Measurements from ENCODE around the gene MAPK11.

MAPK11 gene

DNA sequence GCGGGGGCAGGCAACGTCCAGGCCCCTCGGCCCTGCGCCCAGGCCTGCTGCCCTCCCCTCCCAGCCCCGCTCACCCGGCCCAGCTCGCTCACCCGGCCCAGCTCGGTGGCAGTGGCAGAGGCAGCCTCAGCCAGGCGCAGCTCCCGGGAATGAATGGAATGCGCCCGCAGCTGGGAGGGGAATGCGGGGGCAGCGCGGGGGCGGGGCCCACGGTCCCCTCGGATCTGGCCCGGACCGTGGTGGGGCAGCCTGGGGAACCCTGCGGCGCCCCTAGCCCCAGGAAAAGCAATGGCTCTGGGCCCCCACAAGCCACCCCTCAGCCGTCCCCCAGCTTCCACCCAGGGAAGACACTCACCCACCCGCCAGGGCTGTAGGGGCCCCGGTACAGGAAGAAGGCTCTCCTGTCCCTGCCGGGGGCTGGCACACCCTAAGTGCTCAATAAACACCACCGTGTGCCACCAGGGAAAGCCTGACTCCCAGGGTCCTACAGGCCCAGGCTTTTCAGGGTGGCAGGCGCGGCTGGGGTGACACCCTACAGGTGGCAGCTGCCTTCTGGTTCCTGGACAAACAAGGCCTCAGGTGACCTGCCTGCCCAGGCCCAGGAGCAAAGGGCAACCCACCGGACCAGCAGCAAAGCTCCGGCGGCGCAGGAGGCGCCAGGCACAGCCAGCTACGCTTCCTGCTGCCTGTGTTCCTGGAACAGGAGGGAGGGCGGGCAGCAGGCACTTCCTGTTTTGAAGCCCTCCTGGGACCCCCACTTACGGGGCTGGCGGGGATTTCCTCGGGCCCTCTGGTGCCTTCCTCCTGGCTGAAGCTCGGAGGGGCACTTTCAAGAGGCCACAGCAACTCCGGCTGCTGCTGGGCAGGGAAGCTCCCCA is 23.5 kb upstream of the MAPK11 start:
- DNase-seq = no peak

GRCh38 chr22:50292643-50293440 is 22.7 kb upstream of the MAPK11 start:
- no peak for DNase-seq

DNA sequence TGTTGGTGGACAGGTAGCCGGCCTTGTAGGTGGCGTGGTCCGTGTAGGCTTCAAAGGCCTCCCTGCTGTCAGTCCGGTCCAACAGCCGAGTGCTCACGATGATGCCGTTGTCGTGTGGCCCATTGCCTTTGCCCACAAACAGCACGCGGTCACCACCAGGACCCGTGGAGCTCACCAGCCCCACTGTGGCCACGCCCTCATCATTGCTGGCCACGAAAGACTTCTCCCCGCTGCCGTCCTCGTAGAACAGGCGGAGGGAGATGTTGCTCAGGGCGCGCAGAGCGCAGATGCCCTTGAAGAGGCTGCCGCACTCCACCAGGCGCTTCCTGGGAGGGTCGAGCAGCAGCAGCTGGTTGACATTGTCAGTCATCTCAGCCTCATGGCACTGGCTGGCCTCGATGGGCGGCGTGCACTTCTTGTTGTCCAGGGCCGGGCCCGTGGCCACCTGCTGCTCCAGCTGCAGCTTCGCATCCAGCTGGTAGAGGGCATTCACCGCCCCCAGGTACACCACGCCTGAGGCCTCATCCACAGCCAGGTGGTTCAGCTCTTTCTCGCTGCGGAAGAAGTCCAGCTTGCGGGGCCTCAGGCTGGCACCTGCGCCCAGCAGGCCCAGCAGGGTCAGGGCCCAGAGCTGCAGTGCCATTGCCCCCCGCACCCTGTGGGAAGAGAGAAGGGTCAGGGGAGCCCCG is 19.9 kb upstream of the MAPK11 start:
- DNase-seq = no peak

- no peak for DNase-seq
Measured at GRCh38 chr22:50289151-50289941, 19.2 kb upstream of the MAPK11 start.

DNA sequence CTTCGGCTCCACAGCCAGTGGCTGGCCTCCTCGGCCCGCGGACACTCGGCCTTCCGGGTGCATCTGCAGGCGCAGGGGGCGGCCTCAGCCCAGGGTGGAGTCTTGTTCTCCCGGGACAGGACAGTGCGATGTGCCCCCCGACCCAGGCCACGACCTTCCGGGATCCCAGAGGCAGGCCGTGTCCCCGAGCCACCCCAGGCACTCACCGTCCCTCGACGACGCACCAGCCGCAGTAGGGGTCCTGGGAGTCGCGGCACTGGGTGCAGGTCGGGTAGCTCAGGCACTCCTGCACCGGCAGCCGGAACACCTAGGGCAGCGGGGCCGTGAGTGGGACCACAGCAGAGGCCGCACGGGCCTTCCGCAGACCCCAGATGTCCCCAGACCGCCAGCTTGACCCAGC is 17.6 kb upstream of the MAPK11 start:
- DNase-seq = no peak

- DNase-seq = no peak
Measured at GRCh38 chr22:50286701-50287318, 16.6 kb upstream of the MAPK11 start.

GRCh38 chr22:50286275-50286674 is 16.1 kb upstream of the MAPK11 start:
- DNase-seq = no peak

DNA sequence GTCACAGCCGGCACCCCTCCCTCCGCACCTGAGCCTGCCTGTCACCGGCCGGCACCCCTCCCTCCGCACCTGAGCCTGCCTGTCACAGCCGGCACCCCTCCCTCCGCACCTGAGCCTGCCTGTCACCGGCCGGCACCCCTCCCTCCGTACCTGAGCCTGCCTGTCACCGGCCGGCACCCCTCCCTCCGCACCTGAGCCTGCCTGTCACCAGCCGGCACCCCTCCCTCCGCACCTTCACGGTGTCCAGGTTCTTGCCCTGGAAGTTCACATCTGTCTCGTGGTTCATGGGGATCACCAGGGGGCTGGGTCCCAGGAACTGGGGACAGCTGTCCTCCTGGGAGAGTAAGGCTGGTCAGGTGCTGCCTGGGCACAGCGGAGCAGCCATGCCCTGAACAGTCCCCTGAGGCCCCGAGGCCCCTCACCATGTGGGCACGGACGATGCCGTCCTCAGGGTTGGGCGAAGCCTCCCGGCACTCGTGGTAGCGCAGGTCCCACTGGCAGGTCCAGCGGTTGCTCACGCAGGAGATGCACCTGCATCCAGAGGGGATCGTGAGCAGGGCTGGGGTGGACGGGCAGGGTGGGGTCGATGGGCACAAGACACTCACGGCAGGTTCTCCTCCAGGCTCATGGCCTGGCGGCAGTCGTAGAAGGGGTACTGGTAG is 15.5 kb upstream of the MAPK11 start:
- DNase-seq = no peak

- no peak for DNase-seq
Measured at GRCh38 chr22:50284479-50284878, 14.3 kb upstream of the MAPK11 start.

DNA sequence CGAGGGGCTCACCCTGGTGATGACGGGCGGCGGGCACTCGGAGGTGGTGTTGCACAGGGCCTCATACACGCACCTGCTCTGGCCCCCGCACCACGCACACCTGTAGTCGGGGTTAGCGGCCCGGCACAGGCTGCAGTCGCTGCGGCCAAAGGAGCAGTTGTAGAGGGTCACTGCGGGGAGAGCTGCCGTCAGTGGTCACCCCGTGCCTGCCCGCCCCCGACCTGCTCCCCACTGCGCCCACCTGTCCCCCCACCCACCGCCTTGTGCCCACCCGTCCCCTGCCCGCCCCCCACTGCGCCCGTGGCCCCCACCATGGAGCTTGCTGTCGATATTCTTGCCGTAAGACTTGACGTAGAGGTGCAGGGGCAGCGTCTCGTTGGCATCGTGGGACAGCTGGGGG is 13.6 kb upstream of the MAPK11 start:
- no peak for DNase-seq

GRCh38 chr22:50282361-50283155 is 12.4 kb upstream of the MAPK11 start:
- DNase-seq = no peak

- no peak for DNase-seq
Measured at GRCh38 chr22:50281957-50282356, 11.8 kb upstream of the MAPK11 start.

GRCh38 chr22:50281384-50281760 is 11.2 kb upstream of the MAPK11 start:
- DNase-seq = no peak

DNA sequence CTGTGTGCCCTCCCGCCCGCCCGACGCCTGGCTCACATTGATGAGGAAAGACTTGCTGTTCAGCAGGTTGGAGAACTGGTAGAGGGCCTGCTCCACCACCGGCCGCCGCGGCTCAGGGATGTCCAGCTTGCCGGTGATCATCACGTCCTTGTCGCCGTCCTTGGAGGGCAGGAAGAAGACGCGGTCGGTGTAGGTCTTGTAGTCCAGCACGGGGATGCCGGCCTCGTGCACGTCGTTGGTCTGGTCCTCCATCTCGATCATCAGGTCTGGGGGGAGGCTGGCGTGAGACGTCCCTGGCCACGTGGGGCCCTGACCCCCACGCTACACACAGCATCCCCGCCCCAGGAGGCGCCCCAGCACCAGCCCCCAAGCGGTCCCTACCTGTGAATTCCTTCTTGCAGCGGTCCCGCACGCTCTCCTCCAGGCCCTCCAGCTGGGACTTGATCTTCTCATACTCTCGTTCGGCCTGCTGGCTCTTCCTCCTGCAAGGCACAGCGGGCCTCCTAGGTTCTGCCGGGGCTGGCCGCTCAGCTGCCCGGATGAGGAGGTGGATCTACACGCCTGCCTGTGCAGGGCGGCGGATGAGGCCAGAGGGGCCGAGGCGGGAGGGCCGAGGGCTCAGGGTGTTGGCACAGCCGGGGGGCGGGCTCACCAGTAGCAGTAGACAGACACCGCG is 10.7 kb upstream of the MAPK11 start:
- DNase-seq = no peak

GRCh38 chr22:50280022-50280707 is 10.0 kb upstream of the MAPK11 start:
- DNase-seq = no peak

- no peak for DNase-seq
Measured at GRCh38 chr22:50278956-50279619, 8.9 kb upstream of the MAPK11 start.

GRCh38 chr22:50278461-50278860 is 8.3 kb upstream of the MAPK11 start:
- no peak for DNase-seq

DNA sequence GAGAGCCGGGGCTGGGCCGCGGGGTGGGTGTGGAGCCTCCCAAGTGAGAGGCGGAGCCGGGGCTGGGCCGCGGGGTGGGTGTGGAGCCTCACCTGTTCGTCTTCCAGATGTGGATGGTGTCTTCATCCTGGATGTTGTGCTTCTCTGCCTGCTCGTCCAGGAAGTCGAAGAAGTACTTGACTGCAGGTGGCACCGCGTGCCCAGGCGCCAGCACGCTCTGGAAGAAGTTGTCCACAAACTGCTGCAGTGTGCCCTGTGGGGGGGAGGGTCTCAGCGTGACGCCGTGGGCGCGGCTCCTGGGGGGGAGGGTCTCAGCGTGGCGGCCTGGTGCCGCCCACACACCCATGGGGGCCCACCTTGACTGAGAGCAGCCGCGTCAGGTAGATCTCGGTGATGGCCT is 7.6 kb upstream of the MAPK11 start:
- no peak for DNase-seq

- DNase-seq = peak; percentile 22
Measured at GRCh38 chr22:50276143-50276542, 6.0 kb upstream of the MAPK11 start.
